NCI-H748 (cell line): Measurements from ENCODE around the gene KRTAP12-3.
"Not testable (repeated sequence)": the region's sequence is repeated elsewhere in the genome, so short reads cannot be mapped to it uniquely, and the experiment has no call there.

Experiments
- DNase-seq: peaks from one replicate; lab custom pipeline; 2025; ENCODE audit not compliant: unreplicated experiment; lab: John Stamatoyannopoulos, UW

KRTAP12-3 gene

GRCh38 chr21:44650265-44650972, 7.3 kb upstream of the KRTAP12-3 start:
- DNase-seq: no peak

GRCh38 chr21:44650973-44651675, 6.6 kb upstream of the KRTAP12-3 start:
- no peak for DNase-seq

- no peak for DNase-seq
Observed at GRCh38 chr21:44653123-44653522, 4.6 kb upstream of the KRTAP12-3 start.

- DNase-seq: no peak
Observed at GRCh38 chr21:44653656-44654575, 3.8 kb upstream of the KRTAP12-3 start.

- DNase-seq: no peak
Observed at GRCh38 chr21:44654576-44655175, 3.1 kb upstream of the KRTAP12-3 start, which contains the start of gene KRTAP12-4. Gene KRTAP12-4 (minus strand): TSS chr21:44654659. CDS start chr21:44654614, 45 bp downstream.

GRCh38 chr21:44656868-44657267, 864 bp upstream of the KRTAP12-3 start:
- DNase-seq: no peak

- no peak for DNase-seq
Observed at GRCh38 chr21:44658541-44658910, 794 bp downstream of the KRTAP12-3 start.

GRCh38 chr21:44658913-44659595, 1.3 kb downstream of the KRTAP12-3 start:
- DNase-seq: no peak

- DNase-seq: not testable (repeated sequence)
Observed at GRCh38 chr21:44661567-44661966, 3.8 kb downstream of the KRTAP12-3 start.

- DNase-seq: no peak
Observed at GRCh38 chr21:44664691-44665090, 7.0 kb downstream of the KRTAP12-3 start.

- peak; percentile 3 for DNase-seq
Observed at GRCh38 chr21:44666401-44667320, 8.9 kb downstream of the KRTAP12-3 start, which contains the start of gene KRTAP12-2. Gene KRTAP12-2 (minus strand): TSS chr21:44666927. CDS start chr21:44666886, 41 bp downstream.

- no peak for DNase-seq
Observed at GRCh38 chr21:44667612-44668011, 9.9 kb downstream of the KRTAP12-3 start.

GRCh38 chr21:44670642-44671432, 13.1 kb downstream of the KRTAP12-3 start:
- no peak for DNase-seq

GRCh38 chr21:44671911-44672310, 14.2 kb downstream of the KRTAP12-3 start:
- DNase-seq: no peak

- DNase-seq: no peak
Observed at GRCh38 chr21:44677881-44678280, 20.1 kb downstream of the KRTAP12-3 start.

- no peak for DNase-seq
Observed at GRCh38 chr21:44681152-44681551, 23.4 kb downstream of the KRTAP12-3 start.

GRCh38 chr21:44681861-44682579, 24.3 kb downstream of the KRTAP12-3 start, which contains the start of gene KRTAP12-1:
Gene KRTAP12-1 (minus strand): TSS chr21:44682163. CDS start chr21:44682123, 40 bp downstream.
- peak; percentile 97 for DNase-seq
